Measurements from ENCODE around the gene GPC6.

DNA sequence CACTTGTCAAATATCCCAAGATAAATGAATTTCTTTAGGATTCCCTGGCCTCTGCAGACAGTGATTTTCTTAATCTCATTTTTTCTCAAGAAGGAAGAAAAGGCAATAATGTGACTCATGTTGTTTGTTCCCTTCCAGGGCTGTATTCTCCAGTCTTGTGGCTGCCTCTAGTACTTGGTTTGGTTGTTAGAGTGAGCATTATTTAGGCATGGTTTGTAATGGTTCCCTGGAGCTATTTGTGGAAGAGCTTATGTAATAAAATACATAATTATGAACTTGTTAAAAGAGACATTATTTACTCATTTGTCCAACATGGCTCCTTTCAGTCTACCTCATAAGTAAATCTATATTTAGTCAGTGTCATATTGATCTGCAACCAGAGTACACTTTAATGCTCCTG lies 982.5 kb downstream of the GPC6 start:
- TF ChIP-seq, protein P1, sequence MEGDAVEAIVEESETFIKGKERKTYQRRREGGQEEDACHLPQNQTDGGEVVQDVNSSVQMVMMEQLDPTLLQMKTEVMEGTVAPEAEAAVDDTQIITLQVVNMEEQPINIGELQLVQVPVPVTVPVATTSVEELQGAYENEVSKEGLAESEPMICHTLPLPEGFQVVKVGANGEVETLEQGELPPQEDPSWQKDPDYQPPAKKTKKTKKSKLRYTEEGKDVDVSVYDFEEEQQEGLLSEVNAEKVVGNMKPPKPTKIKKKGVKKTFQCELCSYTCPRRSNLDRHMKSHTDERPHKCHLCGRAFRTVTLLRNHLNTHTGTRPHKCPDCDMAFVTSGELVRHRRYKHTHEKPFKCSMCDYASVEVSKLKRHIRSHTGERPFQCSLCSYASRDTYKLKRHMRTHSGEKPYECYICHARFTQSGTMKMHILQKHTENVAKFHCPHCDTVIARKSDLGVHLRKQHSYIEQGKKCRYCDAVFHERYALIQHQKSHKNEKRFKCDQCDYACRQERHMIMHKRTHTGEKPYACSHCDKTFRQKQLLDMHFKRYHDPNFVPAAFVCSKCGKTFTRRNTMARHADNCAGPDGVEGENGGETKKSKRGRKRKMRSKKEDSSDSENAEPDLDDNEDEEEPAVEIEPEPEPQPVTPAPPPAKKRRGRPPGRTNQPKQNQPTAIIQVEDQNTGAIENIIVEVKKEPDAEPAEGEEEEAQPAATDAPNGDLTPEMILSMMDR (IDR thresholded peaks at IDR 0.05), result no peak
- TF ChIP-seq EZH2 (IDR thresholded peaks at IDR 0.05) (no peak), EZH2phosphoT487 (IDR thresholded peaks at IDR 0.05) (no peak)

Measured in neural progenitor cell (in vitro differentiated cells).